Lung microvascular endothelial cell (primary cell): ENCODE results near the gene TCFL5. TPM values are rescaled to one million over a fixed set of nuclear protein-coding genes. Genes with fewer than 3 reads are reported as not detected.

Experiments used
- DNase-seq, 2 donors: peaks; one replicate each; pipeline versions ENCODE4 v3.0.0 to v3.0.0-alpha.2; 2010; ENCODE audit warnings: low read depth in 2 of 2
- total RNA-seq: library from RNA; depleted of rRNA; stranded (reverse); fragments of >200 nt; gene quantifications from 2 replicates; pipeline ENCODE4 v1.2.1, GENCODE V29; 2014

Gene TCFL5
- total RNA-seq, 1 donor from 2014 or later, result 11.7 TPM

DNA sequence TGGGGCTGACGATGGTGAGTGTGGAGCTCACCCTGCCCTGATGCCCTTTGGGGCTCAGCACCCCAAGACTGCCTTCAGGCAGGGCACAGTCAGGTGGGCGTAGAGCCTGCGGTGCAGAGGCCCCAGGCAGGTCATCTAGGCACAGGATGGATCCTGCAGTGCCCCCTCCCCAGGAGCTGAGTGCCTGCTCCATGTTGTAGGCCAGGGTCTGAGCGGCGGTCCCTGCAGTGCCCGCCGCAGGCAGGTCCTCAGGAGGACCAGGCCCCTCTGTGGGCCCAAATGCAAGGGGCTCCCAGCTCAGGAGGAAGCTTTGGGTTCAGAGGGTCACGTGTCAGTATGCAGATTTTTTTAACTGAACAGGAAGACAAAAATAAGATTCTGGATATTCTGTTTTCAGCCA is 62.6 kb downstream of the TCFL5 start:
- no peak for DNase-seq

DNA sequence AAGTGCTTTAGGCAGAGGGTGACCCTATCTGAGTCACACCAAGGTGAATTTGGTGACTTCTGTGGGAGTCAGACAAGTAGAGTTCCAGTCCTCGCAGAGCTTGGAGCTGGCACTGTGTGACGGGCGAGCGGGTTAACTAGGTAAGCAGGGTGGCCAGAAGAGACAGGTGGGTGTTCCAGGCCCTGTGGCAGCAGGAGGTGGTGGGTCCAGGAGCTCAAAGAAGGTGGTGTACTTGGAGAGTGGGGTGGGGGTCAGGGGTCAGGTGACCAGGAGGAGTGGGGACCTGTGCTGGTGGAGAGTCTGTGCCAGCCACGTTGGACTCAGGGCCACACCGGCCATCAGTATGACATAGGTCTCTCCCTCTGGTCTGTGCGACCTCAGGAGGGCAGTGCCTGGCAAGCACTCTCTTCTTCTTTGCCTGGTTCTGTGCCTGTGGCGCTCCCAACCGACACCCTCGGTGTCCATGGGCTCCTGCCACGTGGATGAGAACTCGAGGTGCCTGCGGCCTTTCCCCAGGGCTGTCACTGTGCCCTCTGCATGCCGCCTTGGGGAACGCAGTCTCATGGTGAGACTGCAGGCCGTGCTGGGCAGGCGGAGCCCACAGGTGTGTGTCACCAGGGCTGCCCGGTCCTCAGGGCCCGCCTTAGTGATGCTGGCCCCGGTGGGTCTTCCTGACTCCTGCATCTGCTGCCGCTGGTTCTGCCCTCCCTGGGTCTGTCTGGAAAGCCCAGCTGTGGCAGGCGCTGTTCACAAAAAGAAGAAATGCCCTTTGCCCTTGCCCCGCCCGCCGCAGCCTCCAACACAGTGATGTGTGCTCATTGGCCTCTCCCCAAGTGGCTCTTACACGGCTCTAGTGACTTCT is 63.7 kb downstream of the TCFL5 start:
- DNase-seq, result no peak

DNA sequence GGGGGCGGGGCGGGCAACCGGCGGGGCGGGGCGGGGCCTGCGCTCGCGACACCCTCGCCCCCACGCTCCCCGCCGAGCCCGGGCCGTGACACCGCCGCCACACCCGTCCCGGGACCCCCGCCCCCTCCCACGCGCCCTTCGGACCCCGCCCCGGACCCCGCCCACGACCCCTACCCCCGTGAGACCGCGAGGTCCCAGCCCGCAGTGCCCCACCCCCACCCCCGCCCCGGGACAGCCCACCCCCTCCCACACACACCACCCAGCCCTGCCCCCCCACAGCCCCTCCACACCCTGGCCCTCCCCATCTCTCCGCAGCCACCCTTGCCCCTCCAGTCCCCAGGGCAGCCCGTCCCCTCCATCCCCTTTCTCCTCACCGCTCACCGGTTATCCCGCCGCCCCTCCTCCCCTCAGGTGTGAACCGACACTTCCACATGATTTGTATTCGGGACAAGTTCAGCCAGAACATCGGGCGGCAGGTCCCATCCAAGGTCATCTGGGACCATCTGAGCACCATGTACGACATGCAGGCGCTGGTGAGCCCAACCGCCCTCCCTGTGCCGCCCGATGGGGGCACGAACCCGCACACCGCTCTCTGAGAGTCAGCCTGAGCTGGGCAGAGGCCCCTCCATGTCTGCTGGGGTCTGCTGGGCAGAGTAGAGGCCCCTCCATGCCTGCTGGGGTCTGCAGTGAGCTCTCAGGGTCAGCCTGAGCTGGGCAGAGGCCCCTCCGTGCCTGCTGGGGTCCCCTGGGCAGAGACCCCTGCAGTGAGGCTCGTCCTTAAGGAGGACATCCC is 64.7 kb downstream of the TCFL5 start:
- no peak for DNase-seq

DNA sequence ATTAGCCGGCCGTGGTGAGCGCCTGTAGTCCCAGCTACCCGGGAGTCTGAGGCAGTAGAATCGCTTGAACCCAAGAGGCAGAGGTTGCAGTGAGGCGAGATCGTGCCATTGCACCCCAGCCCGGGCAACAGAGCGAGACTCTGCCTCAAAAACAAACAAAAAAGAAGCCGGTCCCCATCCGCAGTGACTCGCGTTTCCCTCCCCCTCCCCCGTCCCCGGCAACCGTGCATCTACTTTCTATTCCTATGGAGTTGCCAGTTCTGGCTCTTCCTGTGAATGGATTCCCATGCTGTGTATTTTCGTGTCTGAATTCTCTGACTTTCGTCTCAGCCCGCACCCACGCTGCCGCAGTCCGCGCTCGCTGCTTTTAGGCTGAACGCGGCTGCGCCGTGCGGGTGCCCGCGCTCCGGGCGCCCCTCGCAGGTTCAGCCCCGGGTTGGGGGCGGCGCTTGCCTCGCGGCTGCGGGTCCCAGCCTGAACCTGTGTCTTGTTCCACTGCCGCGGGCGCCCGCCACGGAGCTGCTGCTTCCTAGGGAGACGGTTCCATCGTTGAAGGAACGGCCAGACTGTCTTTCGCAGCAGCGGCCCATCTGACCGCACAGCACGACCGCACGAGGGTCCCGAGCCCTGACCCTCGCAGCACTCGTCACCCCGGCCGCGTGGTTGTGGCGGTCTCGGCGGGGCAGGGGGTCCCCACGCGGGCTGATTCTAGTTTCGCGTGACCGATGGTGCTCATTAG is 66.4 kb downstream of the TCFL5 start:
- DNase-seq, result peak; percentile 54 to 65

DNA sequence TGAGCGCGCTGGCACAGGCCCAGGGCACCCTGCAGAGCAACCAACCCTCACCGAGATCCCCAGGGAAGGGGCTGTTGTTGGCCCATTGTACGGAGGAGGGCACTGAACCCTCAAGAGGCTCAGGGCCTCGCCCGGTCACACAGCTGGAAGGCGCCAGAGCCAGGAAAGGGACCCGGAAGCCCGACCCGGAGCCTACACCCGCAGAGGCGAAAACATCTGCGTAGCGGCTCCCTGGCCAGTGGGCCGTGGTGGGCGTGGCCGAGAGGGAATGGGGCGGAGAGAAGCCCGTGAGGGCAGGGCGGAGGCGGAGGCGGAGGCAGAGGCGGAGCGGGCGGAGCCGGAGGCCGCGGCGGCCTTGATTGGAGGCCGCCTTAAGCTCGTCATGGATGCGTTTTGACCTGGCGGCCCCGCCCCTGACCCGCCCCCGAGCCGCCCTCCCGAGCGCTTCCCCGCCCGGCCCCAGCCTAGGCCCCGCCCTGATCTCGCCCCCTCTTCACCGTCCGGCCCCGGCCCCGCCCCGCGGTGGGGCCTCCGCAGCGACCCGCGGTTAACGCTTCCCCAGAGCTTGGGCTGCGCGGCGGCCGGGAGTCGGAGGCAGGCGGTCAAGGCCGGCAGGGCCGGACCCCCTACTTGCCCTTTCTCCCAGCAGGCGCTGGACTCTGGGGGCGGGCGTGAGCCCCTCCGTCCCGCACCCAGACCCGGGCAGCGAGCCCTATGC is 67.5 kb downstream of the TCFL5 start:
- DNase-seq, result peak; percentile 96 to 97

DNA sequence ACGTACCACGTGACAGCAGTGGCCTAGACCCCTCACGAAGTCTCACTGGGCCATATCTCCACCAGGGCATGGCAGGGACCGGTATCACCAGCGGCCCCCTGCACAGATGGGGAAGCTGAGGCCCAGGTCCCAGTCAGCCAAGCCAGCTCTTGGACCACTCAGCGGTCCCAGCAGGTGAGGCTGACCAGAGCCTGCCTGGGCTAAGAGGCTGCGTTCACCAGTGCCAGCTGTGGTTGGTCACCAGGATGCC is 67.9 kb downstream of the TCFL5 start:
- DNase-seq, result no peak

DNA sequence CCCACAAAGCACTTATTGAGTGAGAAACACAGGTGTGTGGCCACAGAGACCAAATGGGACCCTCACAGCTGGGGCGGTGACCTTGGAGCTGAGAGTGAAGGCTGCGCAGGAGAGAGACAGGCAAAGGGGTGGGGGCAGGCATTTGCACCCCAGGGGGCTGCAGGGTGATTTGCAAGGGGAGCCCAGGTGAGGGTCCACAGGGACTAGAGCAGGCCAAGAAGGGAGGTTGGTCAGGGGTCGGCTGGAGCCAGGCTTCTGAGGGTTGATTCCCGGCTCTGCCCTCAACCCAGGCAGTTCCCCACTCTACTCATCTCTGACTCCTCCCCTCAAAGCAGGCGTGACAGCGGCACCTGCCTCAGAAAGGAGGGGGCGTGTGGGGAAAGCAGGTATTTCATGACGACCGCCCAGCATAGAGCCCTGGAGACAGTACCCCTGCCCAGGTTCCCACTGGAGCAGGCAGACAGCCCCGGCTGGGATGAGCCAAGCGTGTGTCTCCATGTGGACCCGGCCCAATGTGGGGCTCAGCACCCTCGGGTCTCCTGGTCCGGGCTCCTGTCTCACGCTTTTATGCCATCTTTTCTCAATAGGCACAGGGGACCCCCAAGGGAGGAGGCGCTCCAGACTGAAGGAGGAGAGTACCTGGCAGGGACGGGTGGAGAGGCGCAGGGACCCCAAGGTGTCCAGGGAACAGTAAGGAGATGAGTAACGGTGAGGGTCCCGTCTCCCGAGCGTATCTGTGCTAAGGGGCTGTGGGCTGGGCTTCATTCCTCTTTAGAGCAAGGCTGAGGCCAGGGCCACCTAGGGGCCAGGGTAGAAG is 68.5 kb downstream of the TCFL5 start:
- DNase-seq, result no peak

DNA sequence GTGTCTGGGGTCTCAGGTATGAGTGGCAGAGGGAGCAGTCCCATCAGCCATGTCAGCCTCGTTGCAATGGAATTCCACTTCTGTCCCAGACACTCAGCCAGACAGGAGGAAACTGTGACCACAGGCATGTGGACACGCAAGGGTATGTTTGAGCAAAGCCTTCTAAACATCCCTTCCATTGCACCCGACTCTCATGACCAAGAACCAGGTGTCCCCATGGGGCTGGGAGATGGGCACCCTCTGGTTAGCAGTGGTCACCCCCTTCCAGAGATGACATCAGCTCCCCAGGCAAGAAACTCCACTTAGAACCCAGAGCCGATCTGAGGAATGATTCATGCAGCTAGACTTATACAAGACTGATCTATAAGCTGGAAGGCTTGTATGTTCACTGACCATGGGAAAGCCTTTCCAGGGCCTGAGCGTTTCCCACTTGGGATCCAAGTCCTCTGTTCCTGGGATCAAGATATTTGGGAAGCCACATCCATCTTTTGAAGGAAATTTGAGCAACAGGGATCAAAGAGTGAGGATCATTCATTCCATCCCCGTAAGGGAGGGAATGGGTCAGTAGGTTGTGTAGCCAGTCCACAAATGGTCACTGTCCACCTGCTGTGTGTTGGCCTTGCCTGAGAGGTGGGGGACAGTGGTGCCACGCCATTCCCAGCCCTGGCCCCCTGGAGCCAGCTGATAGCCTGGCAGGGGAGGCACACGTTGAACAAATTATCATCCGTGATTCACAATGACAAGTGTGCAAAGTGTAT is 69.3 kb downstream of the TCFL5 start:
- peak in 1 of 2 donors; percentile 56 for DNase-seq

DNA sequence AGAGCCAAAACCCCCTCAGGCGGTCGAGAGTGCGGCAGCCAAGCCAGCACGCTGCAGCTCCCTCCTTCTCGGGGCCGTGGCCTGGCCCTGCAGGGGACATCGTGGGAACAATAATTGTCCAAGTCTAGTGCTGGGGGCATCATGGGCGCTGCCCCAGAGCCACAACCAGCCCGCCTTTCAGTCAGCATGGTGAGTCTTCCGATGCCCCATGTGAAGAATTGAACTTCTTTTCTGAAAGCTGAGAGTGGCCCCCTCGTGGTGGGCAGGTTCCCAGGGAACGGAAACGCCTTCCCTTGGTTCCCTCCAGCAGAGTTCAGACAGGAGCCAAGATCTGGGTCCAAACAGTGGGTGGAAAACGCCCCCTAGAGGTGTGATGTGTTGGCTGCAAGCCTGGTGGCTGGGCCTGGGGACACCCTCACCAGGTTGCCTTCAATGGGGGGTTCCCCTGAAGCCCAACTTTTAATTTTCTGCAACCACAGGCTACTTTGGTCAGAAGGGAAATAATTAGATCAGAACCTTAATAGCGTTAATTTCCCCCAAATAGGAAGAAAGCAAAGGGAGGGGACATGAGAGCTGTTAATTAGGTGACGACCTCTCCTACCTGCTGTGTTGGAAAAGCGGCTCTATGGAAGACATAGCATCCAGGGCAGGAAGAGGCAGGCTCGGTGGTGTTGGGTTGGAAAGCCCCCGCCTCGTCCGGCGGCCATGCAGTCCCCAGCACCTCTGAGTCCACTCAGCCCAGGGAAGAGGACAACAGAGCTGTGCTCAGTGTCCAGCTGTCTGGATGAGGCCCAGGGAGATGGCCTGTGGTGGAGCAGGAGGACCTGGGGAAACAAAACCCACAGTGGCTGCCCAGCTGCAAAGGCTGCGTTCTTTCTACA is 70.1 kb downstream of the TCFL5 start:
- DNase-seq, result peak; percentile 93

Other genes with a start within 250 kb of the TCFL5 start
- 0.60 and 0.65 TPM in 2 replicates for gene SLCO4A1, start 219.3 kb downstream of the TCFL5 start, total RNA-seq
- gene NTSR1, start 153.0 kb downstream of the TCFL5 start, total RNA-seq, result under 0.01 and 0.22 TPM in 2 replicates
- 12.4 and 12.7 TPM in 2 replicates for gene MRGBP, start 65.3 kb downstream of the TCFL5 start, total RNA-seq
- 19.2 and 23.0 TPM in 2 replicates for gene OGFR, start 57.0 kb downstream of the TCFL5 start, total RNA-seq
- 0.44 and 0.99 TPM in 2 replicates for gene COL9A3, start 44.8 kb downstream of the TCFL5 start, total RNA-seq
- 17.2 and 24.8 TPM in 2 replicates for gene DIDO1, start 64.7 kb upstream of the TCFL5 start, total RNA-seq
- gene GID8, start 76.3 kb upstream of the TCFL5 start, total RNA-seq, result 30.7 and 33.7 TPM in 2 replicates
- 3.2 and 3.9 TPM in 2 replicates for gene SLC17A9, start 90.9 kb upstream of the TCFL5 start, total RNA-seq
- not detected in 2 replicates for gene BHLHE23, start 145.1 kb upstream of the TCFL5 start, total RNA-seq